IMR-90 (cell line): Measurements from ENCODE around the gene OSBPL8. TPM values are rescaled to one million over a fixed set of nuclear protein-coding genes. Genes with fewer than 3 reads are reported as not detected.
"Not testable (repeated sequence)": the region's sequence is repeated elsewhere in the genome, so short reads cannot be mapped to it uniquely, and the experiment has no call there.

Experiments
- ATAC-seq: fragments of 200-7000 bp; cut with Tn5 transposase; 2 replicates; pipeline ENCODE4 v1.9.1; 2020; ENCODE audit warnings: low read depth, mild to moderate bottlenecking, moderate library complexity
- BruUV-seq: library from RNA; stranded (reverse); fragments of 400-500 nt; replicated peaks from 2 replicates; lab custom pipeline; 2021; lab: Mats Ljungman, UMichigan
- CTCF ChIA-PET: fragments of 300-600 bp; formaldehyde crosslinking; extraction: SDS; loops from one replicate; lab custom pipeline; 2021; ENCODE audit warnings: antibody characterized with exemption; lab: Yijun Ruan, JAX
- POLR2A ChIA-PET: fragments of 300-600 bp; sonication (Branson Sonifier 250); formaldehyde crosslinking; loops from one replicate; lab custom pipeline; 2022; ENCODE audit warnings: antibody characterized with exemption; ENCODE audit not compliant: unreplicated experiment; lab: Charles Lee
- DNase-seq: peaks from one replicate; pipeline ENCODE4 v3.0.0; 2013
- H2AFZ ChIP-seq: replicated peaks from 2 replicates; pipeline ENCODE3; 2013; ENCODE audit warnings: low read length, mild to moderate bottlenecking; ENCODE audit not compliant: poor library complexity
- H2AK5ac ChIP-seq: 2 replicates; pipeline ENCODE4 v1.6.1; 2013; ENCODE audit warnings: low read depth, low read length, inconsistent platforms
- H2AK9ac ChIP-seq: replicated peaks from 2 replicates; pipeline ENCODE3; 2013; ENCODE audit warnings: mild to moderate bottlenecking, low read depth, low read length, moderate library complexity; ENCODE audit not compliant: poor library complexity
- H2BK120ac ChIP-seq: 2 replicates; pipeline ENCODE4 v1.6.1; 2013; ENCODE audit warnings: low read depth, low read length, inconsistent platforms
- H2BK15ac ChIP-seq: 3 replicates; pipeline ENCODE4 v1.6.1; 2013; ENCODE audit warnings: low read depth, low read length, inconsistent platforms
- H2BK20ac ChIP-seq: 2 replicates; pipeline ENCODE4 v1.6.1; 2013; ENCODE audit warnings: low read depth, mild to moderate bottlenecking, inconsistent platforms, low read length, moderate library complexity
- H2BK5ac ChIP-seq: 2 replicates; pipeline ENCODE4 v1.6.1; 2013; ENCODE audit warnings: mild to moderate bottlenecking, low read depth, low read length, inconsistent platforms; ENCODE audit not compliant: poor library complexity, severe bottlenecking
- H3K14ac ChIP-seq: replicated peaks from 2 replicates; pipeline ENCODE4 v1.6.1; 2013; ENCODE audit warnings: low read depth, low read length, inconsistent platforms
- H3K18ac ChIP-seq: 2 replicates; pipeline ENCODE4 v1.6.1; 2013; ENCODE audit warnings: low read depth, low read length, control low read depth
- H3K23ac ChIP-seq: 2 replicates; pipeline ENCODE4 v1.6.1; 2013; ENCODE audit warnings: low read depth, low read length, inconsistent platforms
- H3K27ac ChIP-seq: 2 replicates; pipeline ENCODE4 v1.5.1; 2013; ENCODE audit warnings: mild to moderate bottlenecking, control low read depth, low read length; ENCODE audit not compliant: insufficient read depth
- H3K27me3 ChIP-seq: 2 replicates; pipeline ENCODE4 v1.6.1; 2013; ENCODE audit warnings: low read length; ENCODE audit not compliant: control insufficient read depth, insufficient read depth
- H3K36me3 ChIP-seq: 2 replicates; pipeline ENCODE4 v1.6.1; 2013; ENCODE audit warnings: low read length, mixed read lengths; ENCODE audit not compliant: control insufficient read depth, insufficient read depth
- H3K4ac ChIP-seq: 2 replicates; pipeline ENCODE4 v1.6.1; 2013; ENCODE audit warnings: low read depth, low read length, inconsistent platforms
- H3K4me1 ChIP-seq: 2 replicates; pipeline ENCODE4 v1.6.1; 2013; ENCODE audit warnings: low read length, mixed read lengths; ENCODE audit not compliant: control insufficient read depth, insufficient read depth
- H3K4me2 ChIP-seq: 2 replicates; pipeline ENCODE4 v1.6.1; 2013; ENCODE audit warnings: low read depth, mild to moderate bottlenecking, control low read depth, low read length, moderate library complexity
- H3K4me3 ChIP-seq: 2 replicates; pipeline ENCODE4 v1.5.1; 2013; ENCODE audit warnings: low read depth, mild to moderate bottlenecking, control low read depth, low read length, moderate library complexity; ENCODE audit not compliant: insufficient read depth
- H3K56ac ChIP-seq: 2 replicates; pipeline ENCODE4 v1.6.1; 2013; ENCODE audit warnings: low read length, inconsistent platforms; ENCODE audit not compliant: insufficient read depth; ENCODE audit errors: extremely low read depth
- H3K79me1 ChIP-seq, 2 experiments: 2 replicates each; pipeline ENCODE4 v1.6.1; 2013; ENCODE audit warnings: low read length in 2 of 2, inconsistent platforms in 1 of 2, low read depth in 1 of 2
- H3K9ac ChIP-seq: 2 replicates; pipeline ENCODE4 v1.6.1; 2013; ENCODE audit warnings: low read depth, low read length, control low read depth
- H3K9me1 ChIP-seq: 2 replicates; pipeline ENCODE4 v1.6.1; 2013; ENCODE audit warnings: low read length, inconsistent platforms; ENCODE audit not compliant: insufficient read depth
- H3K9me3 ChIP-seq: 2 replicates; pipeline ENCODE4 v1.6.1; 2013; ENCODE audit warnings: low read length; ENCODE audit not compliant: control insufficient read depth, insufficient read depth
- H4K20me1 ChIP-seq: 2 replicates; pipeline ENCODE4 v1.6.1; 2013; ENCODE audit warnings: low read length, inconsistent platforms; ENCODE audit not compliant: insufficient read depth
- H4K5ac ChIP-seq: 2 replicates; pipeline ENCODE4 v1.6.1; 2013; ENCODE audit warnings: mild to moderate bottlenecking, low read depth, low read length, control low read depth
- H4K8ac ChIP-seq, 2 experiments: 2 replicates each; pipeline ENCODE4 v1.6.1; 2013; ENCODE audit warnings: low read depth in 2 of 2, low read length in 2 of 2, control low read depth in 1 of 2, inconsistent platforms in 1 of 2
- H4K91ac ChIP-seq: 2 replicates; pipeline ENCODE4 v1.6.1; 2013; ENCODE audit warnings: low read depth, low read length, inconsistent platforms; ENCODE audit not compliant: insufficient read depth
- WGBS, 2 experiments: methylation state at CpG; one replicate each; pipeline versions ENCODE4 v1.1.5 to v1.1.7; 2013; ENCODE audit warnings: missing lambda C conversion rate in 2 of 2; ENCODE audit not compliant: insufficient read length in 1 of 2; ENCODE audit errors: extremely low coverage in 2 of 2; 5-methylcytosine and 5-hydroxymethylcytosine counted together
- dilution Hi-C: fragments of 300-500 bp; cut with HindIII; formaldehyde crosslinking; loops from one replicate; pipeline ENCODE4 v1.14.3; 2018; ENCODE audit warnings: low sequenced_read_pairs; ENCODE audit not compliant: unreplicated experiment
- in situ Hi-C: fragments of 300-500 bp; cut with MboI; formaldehyde crosslinking; loops from 3 replicates; pipeline ENCODE4 v1.14.3; 2019; ENCODE audit warnings: low sequenced_read_pairs, inconsistent platforms, mixed read lengths
- intact Hi-C: fragments of 100-400 bp; cut with micrococcal nuclease; formaldehyde crosslinking; loops from 2 replicates; pipeline ENCODE4 v1.10.0; 2022
- polyA plus RNA-seq, 3 experiments: library from polyadenylated mRNA; depleted of rRNA; stranded (reverse); fragments of >200 nt; gene quantifications; 2 replicates each; pipeline ENCODE4 v1.2.3, GENCODE V29; 2012; ENCODE audit warnings: low replicate concordance in 1 of 3
- total RNA-seq: library from RNA; depleted of rRNA; stranded (reverse); fragments of >200 nt; gene quantifications from 2 replicates; pipeline ENCODE4 v1.2.3, GENCODE V29; 2012

The OSBPL8 gene
- total and polyA plus RNA-seq, 2 of the 4 experiments (the other 2 are of a cell fraction), result 17.8 to 24.2 TPM

- H3K56ac ChIP-seq, H2BK15ac ChIP-seq, in situ Hi-C loops, H2BK20ac ChIP-seq, H4K20me1 ChIP-seq, H4K91ac ChIP-seq, H4K5ac ChIP-seq, H3K18ac ChIP-seq, dilution Hi-C loops, H2BK120ac ChIP-seq, ATAC-seq, H3K4ac ChIP-seq, H2AK9ac ChIP-seq, H3K23ac ChIP-seq, H3K9ac ChIP-seq, H3K4me1 ChIP-seq, DNase-seq, intact Hi-C loops, POLR2A ChIA-PET, H2AFZ ChIP-seq, H3K9me3 ChIP-seq, H3K27me3 ChIP-seq, H3K14ac ChIP-seq, H2BK5ac ChIP-seq, H4K8ac ChIP-seq, H3K4me3 ChIP-seq, H3K4me2 ChIP-seq, BruUV-seq, H3K79me1 ChIP-seq, H3K27ac ChIP-seq, CTCF ChIA-PET, H3K9me1 ChIP-seq, H2AK5ac ChIP-seq: not testable (repeated sequence)
- H3K36me3 ChIP-seq, result peaks cover 11% of the 10 kb centered on the region
- no CpG with 5 or more reads among the region's 1 CpG for WGBS, 2 experiments
Measured at GRCh38 chr12:76376876-76377275, 182.7 kb downstream of the OSBPL8 start.
